ENCODE results near the gene PACRG. TPM values are rescaled to one million over a fixed set of nuclear protein-coding genes. Genes with fewer than 3 reads are reported as not detected.
"Not testable (repeated sequence)": the region's sequence is repeated elsewhere in the genome, so short reads cannot be mapped to it uniquely, and the experiment has no call there.

The PACRG gene
- total RNA-seq (2014; rRNA removed; shearing (Covaris generic); ENCODE audit: low replicate concordance): not detected in 2 replicates

DNA sequence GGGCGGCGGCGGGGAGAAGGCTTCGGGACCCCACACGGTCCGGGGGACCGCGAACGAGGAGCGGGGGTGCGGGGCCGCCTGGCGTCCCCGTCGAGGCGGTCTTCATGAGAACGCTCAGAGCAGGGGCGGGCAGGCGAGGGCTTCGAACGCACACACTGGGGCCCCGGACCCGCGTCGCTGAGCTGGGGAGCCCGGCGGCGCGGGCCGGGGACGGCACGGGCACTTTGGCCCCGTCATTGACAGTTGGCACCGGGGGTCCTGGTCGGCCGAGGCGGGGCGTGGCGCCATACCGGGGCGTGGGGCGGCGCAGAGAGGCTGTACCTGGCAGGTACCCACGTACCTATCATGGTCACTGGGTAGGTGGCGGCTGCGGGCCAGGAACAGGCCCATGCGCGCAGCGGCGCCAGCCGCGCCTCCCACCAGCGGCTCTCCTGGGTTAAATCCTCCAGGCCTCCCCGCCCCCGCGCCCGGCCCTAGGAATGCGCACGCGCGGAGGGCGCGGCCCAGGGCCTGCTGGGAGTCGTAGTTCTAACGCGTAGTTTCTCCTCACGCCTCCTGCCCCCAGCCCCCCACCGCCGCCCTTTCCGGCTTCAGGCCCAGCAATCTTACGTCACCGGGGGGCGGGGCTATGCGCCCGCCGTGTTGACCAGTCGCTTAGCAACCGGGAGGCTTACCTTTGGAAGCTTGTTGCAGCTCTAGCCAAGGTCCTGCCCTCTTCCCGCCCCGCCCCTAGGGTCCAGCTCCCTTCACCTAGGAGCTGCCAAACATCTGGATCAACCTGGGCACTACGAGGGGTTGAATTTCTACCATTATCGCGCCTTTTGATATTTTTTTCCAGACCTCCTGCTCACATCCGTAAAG, at the start of gene PACRG, which contains the start of gene PRKN:
PACRG (plus strand) TSS at position 653 of the 861 bp plus-strand sequence.
PRKN (minus strand) TSS at position 445 of the 861 bp plus-strand sequence.
- DNase-seq: peak; percentile 96
- no peaks in the 10 kb centered on the region for H3K27me3 ChIP-seq
- H3K4me3 ChIP-seq: peak within 1 kb of the TSS; percentile 75
- no peaks in the 10 kb centered on the region for H3K9me3 ChIP-seq
- no peaks in the 10 kb centered on the region for H3K36me3 ChIP-seq

DNA sequence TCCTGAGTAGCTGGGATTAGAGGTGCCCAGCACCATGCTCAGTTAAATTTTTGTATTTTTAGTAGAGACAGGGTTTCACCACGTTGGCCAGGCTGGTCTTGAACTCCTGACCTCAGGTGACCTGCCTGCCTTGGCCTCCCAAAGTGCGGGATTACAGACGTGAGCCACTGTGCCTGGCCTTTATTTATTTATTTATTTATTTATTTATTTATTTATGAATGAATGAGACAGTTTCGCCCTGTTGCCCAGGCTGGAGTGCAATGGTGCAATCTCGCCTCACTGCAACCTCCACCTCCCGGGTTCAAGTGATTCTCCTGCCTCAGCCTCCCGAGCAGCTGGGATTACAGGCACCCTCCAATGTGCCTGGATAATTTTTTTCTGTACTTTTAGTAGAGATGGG, 48.9 kb upstream of the PACRG start:
- not testable (repeated sequence) for H3K4me3 ChIP-seq, H3K36me3 ChIP-seq, H3K9me3 ChIP-seq, H3K27me3 ChIP-seq, DNase-seq

GRCh38 chr6:162679681-162680080, 48.1 kb upstream of the PACRG start:
- no peaks in the 10 kb centered on the region for H3K36me3 ChIP-seq
- no peaks in the 10 kb centered on the region for H3K27me3 ChIP-seq
- H3K4me3 ChIP-seq: no peak overlapping the region
- no peak for DNase-seq
- no peaks in the 10 kb centered on the region for H3K9me3 ChIP-seq

- H3K4me3 ChIP-seq: no peak overlapping the region
- H3K9me3 ChIP-seq: no peaks in the 10 kb centered on the region
- no peaks in the 10 kb centered on the region for H3K36me3 ChIP-seq
- H3K27me3 ChIP-seq: no peaks in the 10 kb centered on the region
- no peak for DNase-seq
These were observed 47.4 kb upstream of the PACRG start for GRCh38 chr6:162680367-162680766.

- Histone ChIP-seq H3K27me3 (no peaks in the 10 kb centered on the region), H3K36me3 (no peaks in the 10 kb centered on the region), H3K4me3 (no peak overlapping the region), H3K9me3 (no peaks in the 10 kb centered on the region)
- no peak for DNase-seq
These were observed 46.9 kb upstream of the PACRG start for GRCh38 chr6:162680871-162681270.

- Histone ChIP-seq H3K4me3 (no peak overlapping the region), H3K36me3 (no peaks in the 10 kb centered on the region), H3K27me3 (no peaks in the 10 kb centered on the region), H3K9me3 (no peaks in the 10 kb centered on the region)
- no peak for DNase-seq
These were observed 46.3 kb upstream of the PACRG start for GRCh38 chr6:162681447-162681846.

GRCh38 chr6:162683135-162683534, 44.6 kb upstream of the PACRG start:
- DNase-seq: no peak
- no peak overlapping the region for H3K4me3 ChIP-seq
- no peaks in the 10 kb centered on the region for H3K36me3 ChIP-seq
- no peaks in the 10 kb centered on the region for H3K27me3 ChIP-seq
- no peaks in the 10 kb centered on the region for H3K9me3 ChIP-seq

DNA sequence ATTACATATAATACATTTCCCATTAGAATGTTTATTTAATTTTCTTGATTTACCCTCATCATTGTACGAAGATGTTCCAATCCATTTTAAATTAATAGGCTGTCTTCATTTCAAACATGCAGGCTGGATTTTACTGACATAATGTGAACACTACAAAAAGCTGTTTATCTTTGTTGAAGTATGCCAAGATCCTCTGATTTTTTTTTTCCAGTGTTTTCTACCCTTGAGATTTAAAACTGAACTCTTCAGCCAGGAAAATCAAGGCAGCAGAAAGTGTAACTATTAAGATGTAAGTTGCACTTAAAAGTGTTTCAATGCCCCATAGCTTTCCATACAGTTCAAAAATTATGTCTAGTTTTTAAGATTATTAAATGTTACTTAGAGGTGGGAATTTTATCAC, 43.7 kb upstream of the PACRG start:
- Histone ChIP-seq H3K4me3 (no peak overlapping the region), H3K27me3 (no peaks in the 10 kb centered on the region)

GRCh38 chr6:162684961-162685360, 42.8 kb upstream of the PACRG start:
- Histone ChIP-seq H3K36me3 (no peaks in the 10 kb centered on the region), H3K4me3 (no peak overlapping the region), H3K27me3 (no peaks in the 10 kb centered on the region), H3K9me3 (no peaks in the 10 kb centered on the region)
- DNase-seq: no peak

More for the DNA sequence above, 43.7 kb upstream of the PACRG start:
- Histone ChIP-seq H3K36me3 (no peaks in the 10 kb centered on the region), H3K9me3 (no peaks in the 10 kb centered on the region)
- no peak for DNase-seq

DNA sequence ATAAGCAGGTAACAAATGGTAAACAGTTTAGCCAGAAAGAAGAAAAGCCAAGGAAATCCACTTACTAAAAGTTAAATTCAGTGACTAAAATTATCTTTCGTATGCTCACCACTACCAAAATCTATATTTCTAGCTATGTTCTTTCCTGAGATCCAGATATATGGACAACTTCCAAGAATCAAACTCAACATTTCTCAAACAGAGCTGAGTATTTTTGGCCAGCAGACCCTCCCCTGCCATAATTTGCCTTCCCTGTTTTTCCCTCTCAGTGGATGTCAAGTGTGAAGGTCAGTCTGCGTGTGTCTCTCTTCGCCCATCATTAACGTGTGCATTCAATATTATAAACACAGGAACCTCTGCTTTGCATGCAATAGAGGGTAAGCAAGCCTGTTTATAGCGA, 42.2 kb upstream of the PACRG start:
- DNase-seq: no peak
- H3K27me3 ChIP-seq: no peaks in the 10 kb centered on the region
- no peaks in the 10 kb centered on the region for H3K36me3 ChIP-seq
- H3K4me3 ChIP-seq: no peak overlapping the region
- H3K9me3 ChIP-seq: no peaks in the 10 kb centered on the region

GRCh38 chr6:162688751-162689345, 38.9 kb upstream of the PACRG start:
- no peak for DNase-seq
- Histone ChIP-seq H3K4me3 (no peak overlapping the region), H3K9me3 (no peaks in the 10 kb centered on the region), H3K27me3 (no peaks in the 10 kb centered on the region), H3K36me3 (no peaks in the 10 kb centered on the region)

GRCh38 chr6:162690158-162690557, 37.6 kb upstream of the PACRG start:
- no peak overlapping the region for H3K4me3 ChIP-seq

DNA sequence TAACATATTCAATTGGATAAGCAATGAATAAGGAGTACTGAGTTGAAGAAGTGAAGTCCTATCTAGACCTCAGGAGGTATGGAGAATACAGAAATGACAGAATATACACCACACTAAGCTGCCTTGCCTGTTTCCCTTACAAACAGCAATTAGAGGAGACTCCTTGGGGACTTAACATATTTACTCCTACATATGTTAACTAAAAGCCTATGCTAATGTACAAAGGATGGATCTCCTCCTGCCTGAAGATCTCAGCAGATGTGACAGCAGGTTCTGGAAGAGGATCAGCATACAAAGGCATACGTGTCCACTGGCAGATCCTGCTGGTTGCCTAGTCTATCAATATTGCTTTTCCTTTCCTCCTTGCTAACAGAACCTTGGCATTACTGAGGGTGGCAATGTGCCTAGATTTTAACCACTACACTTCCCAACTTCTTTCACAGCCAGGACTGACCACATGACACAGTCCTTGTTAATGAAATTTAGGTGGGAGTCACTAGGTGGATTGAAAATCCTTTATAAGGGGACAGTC, 29.8 kb upstream of the PACRG start:
- Histone ChIP-seq H3K36me3 (no peaks in the 10 kb centered on the region), H3K9me3 (no peaks in the 10 kb centered on the region), H3K4me3 (no peak overlapping the region), H3K27me3 (no peaks in the 10 kb centered on the region)
- DNase-seq: no peak

More at GRCh38 chr6:162690158-162690557, 37.6 kb upstream of the PACRG start:
- Histone ChIP-seq H3K9me3 (no peaks in the 10 kb centered on the region), H3K27me3 (no peaks in the 10 kb centered on the region), H3K36me3 (no peaks in the 10 kb centered on the region)
- no peak for DNase-seq

- no peak for DNase-seq
- no peak overlapping the region for H3K4me3 ChIP-seq
- no peaks in the 10 kb centered on the region for H3K27me3 ChIP-seq
- H3K36me3 ChIP-seq: no peaks in the 10 kb centered on the region
- no peaks in the 10 kb centered on the region for H3K9me3 ChIP-seq
These were observed 29.3 kb upstream of the PACRG start for GRCh38 chr6:162698440-162698839.

DNA sequence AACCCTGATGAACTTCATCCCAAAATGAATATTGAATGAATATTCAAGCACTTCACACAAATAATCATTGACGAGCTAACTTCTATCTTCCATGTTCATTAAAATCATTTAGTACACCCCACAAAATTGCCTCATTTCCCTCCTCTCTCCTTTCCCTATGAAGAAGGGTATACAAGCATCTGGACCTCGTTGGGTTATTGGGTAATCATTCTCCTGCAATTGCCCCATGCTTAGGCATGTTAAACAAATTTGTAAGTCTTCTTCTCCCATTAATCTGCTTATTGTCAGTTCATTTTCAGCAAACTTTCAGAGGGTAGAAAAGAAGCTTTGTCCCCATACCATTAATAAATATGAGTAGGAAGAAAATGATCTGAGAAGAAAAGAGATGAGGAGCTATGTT, 27.8 kb upstream of the PACRG start:
- no peaks in the 10 kb centered on the region for H3K9me3 ChIP-seq
- DNase-seq: no peak
- no peaks in the 10 kb centered on the region for H3K27me3 ChIP-seq
- H3K36me3 ChIP-seq: no peaks in the 10 kb centered on the region
- no peak overlapping the region for H3K4me3 ChIP-seq

GRCh38 chr6:162700966-162701365, 26.8 kb upstream of the PACRG start:
- Histone ChIP-seq H3K4me3 (no peak overlapping the region), H3K9me3 (no peaks in the 10 kb centered on the region), H3K27me3 (no peaks in the 10 kb centered on the region), H3K36me3 (no peaks in the 10 kb centered on the region)
- no peak for DNase-seq

- H3K9me3 ChIP-seq: no peaks in the 10 kb centered on the region
- no peak for DNase-seq
- no peaks in the 10 kb centered on the region for H3K27me3 ChIP-seq
- H3K4me3 ChIP-seq: no peak overlapping the region
- no peaks in the 10 kb centered on the region for H3K36me3 ChIP-seq
These were observed 26.2 kb upstream of the PACRG start for GRCh38 chr6:162701551-162701950.
